HepG2 (cell line): ENCODE measurements around the gene PIBF1. TPM values are rescaled to one million over a fixed set of nuclear protein-coding genes. Genes with fewer than 3 reads are reported as not detected.

ENCODE experiments used
- ATF7 ChIP-seq, 2 experiments: fragments of 450-650 bp in 1 of 2; sonication (generic) in 1 of 2; formaldehyde crosslinking in 1 of 2; IDR thresholded peaks; 2 replicates each; pipeline versions ENCODE4 v1.4.0 to v1.6.1; 2016 to 2020; ENCODE audit warnings: antibody characterized with exemption in 1 of 2, mild to moderate bottlenecking in 1 of 2, missing genetic modification reagents in 1 of 2
- FLYWCH1 ChIP-seq: sonication (generic); formaldehyde crosslinking; IDR thresholded peaks from 2 replicates; pipeline ENCODE4 v1.8.1; 2023; ENCODE audit warnings: mild to moderate bottlenecking, missing genetic modification reagents
- HOMEZ ChIP-seq: IDR thresholded peaks from 2 replicates; pipeline ENCODE4 v1.6.1; 2016; ENCODE audit warnings: low read depth
- HOXA7 ChIP-seq: sonication (generic); formaldehyde crosslinking; IDR thresholded peaks from 2 replicates; pipeline ENCODE4 v1.8.1; 2022; ENCODE audit warnings: mild to moderate bottlenecking, missing genetic modification reagents, moderate library complexity
- KDM4B ChIP-seq: sonication (generic); formaldehyde crosslinking; IDR thresholded peaks from 2 replicates; pipeline ENCODE4 v1.4.0; 2020; ENCODE audit warnings: missing genetic modification reagents
- SNAI1 ChIP-seq: sonication (generic); formaldehyde crosslinking; IDR thresholded peaks from 2 replicates; pipeline ENCODE4 v1.5.0; 2020; ENCODE audit warnings: mild to moderate bottlenecking, missing genetic modification reagents, borderline replicate concordance
- SP5 ChIP-seq: IDR thresholded peaks from 2 replicates; pipeline ENCODE4 v1.6.1; 2016; ENCODE audit warnings: low read depth, borderline replicate concordance
- ZBTB1 ChIP-seq: sonication (generic); formaldehyde crosslinking; IDR thresholded peaks from 2 replicates; pipeline ENCODE4 v1.4.0; 2020; ENCODE audit warnings: missing genetic modification reagents, borderline replicate concordance
- ZFY ChIP-seq: sonication (generic); formaldehyde crosslinking; IDR thresholded peaks from 2 replicates; pipeline ENCODE4 v1.4.0; 2020; ENCODE audit warnings: missing genetic modification reagents
- ZFYVE20 ChIP-seq: sonication (generic); formaldehyde crosslinking; IDR thresholded peaks from 2 replicates; pipeline ENCODE4 v1.8.0; 2023; ENCODE audit warnings: low read depth, mild to moderate bottlenecking, moderate library complexity, missing genetic modification reagents, borderline replicate concordance
- ZKSCAN5 ChIP-seq: sonication (generic); formaldehyde crosslinking; IDR thresholded peaks from 2 replicates; pipeline ENCODE4 v1.5.1; 2020; ENCODE audit warnings: mild to moderate bottlenecking, missing genetic modification reagents
- ZNF24 ChIP-seq: fragments of 450-650 bp; IDR thresholded peaks from 2 replicates; pipeline ENCODE4 v1.6.1; 2017; ENCODE audit warnings: antibody characterized with exemption, mild to moderate bottlenecking
- ZNF256 ChIP-seq: sonication (generic); formaldehyde crosslinking; conservative IDR thresholded peaks from 2 replicates; pipeline ENCODE4 v1.4.0; 2020; ENCODE audit warnings: missing genetic modification reagents
- ZNF333 ChIP-seq: sonication (generic); formaldehyde crosslinking; IDR thresholded peaks from 2 replicates; pipeline ENCODE4 v1.4.0; 2020; ENCODE audit warnings: mild to moderate bottlenecking, missing genetic modification reagents, borderline replicate concordance
- ZNF337 ChIP-seq: sonication (generic); formaldehyde crosslinking; IDR thresholded peaks from 2 replicates; pipeline ENCODE4 v1.5.1; 2020; ENCODE audit warnings: missing genetic modification reagents, low read depth, mild to moderate bottlenecking, borderline replicate concordance
- ZNF652 ChIP-seq: IDR thresholded peaks from 2 replicates; pipeline ENCODE4 v1.6.1; 2016; ENCODE audit warnings: low read depth, borderline replicate concordance
- ZNF678 ChIP-seq: sonication (generic); formaldehyde crosslinking; IDR thresholded peaks from 2 replicates; pipeline ENCODE4 v1.4.0; 2020; ENCODE audit warnings: mild to moderate bottlenecking, missing genetic modification reagents
- ZNF75D ChIP-seq: sonication (generic); formaldehyde crosslinking; IDR thresholded peaks from 2 replicates; pipeline ENCODE4 v1.8.1; 2023; ENCODE audit warnings: missing genetic modification reagents, mild to moderate bottlenecking, borderline replicate concordance
- ZNF841 ChIP-seq: sonication (generic); formaldehyde crosslinking; IDR thresholded peaks from 2 replicates; pipeline ENCODE4 v1.8.1; 2023; ENCODE audit warnings: missing genetic modification reagents, borderline replicate concordance
- polyA plus RNA-seq, 8 experiments: library from polyadenylated mRNA; depleted of rRNA in 3 of 8; stranded (reverse) in 7 of 8; unstranded in 1 of 8; fragments of >200 nt; fragmentation: Illumina TruSeq in 4 of 8; extraction: Trizol in 4 of 8; gene quantifications; 2 replicates each; pipeline versions ENCODE4 v1.2.1 to v1.2.3, GENCODE V29; 2011 to 2016; ENCODE audit warnings: low read depth in 4 of 8, missing spikeins in 1 of 8, mixed read lengths in 1 of 8; ENCODE audit not compliant: insufficient read depth in 1 of 8
- total RNA-seq, 5 experiments: library from RNA; depleted of rRNA; stranded (reverse); fragments of >200 nt; fragmentation: Illumina TruSeq; extraction: Trizol; gene quantifications; 2 replicates each; pipeline ENCODE4 v1.2.3, GENCODE V29; 2016; ENCODE audit warnings: low read depth in 1 of 5
- TF ChIP-seq, protein P1 (sequence below): sonication (generic); formaldehyde crosslinking; IDR thresholded peaks from 2 replicates; pipeline ENCODE4 v1.4.0; 2020; ENCODE audit warnings: missing genetic modification reagents
- TF ChIP-seq, protein P2 (sequence below): sonication (generic); formaldehyde crosslinking; IDR thresholded peaks from 2 replicates; pipeline ENCODE4 v1.4.0; 2020; ENCODE audit warnings: mild to moderate bottlenecking, missing genetic modification reagents
- TF ChIP-seq, protein P3 (sequence below): sonication (generic); formaldehyde crosslinking; IDR thresholded peaks from 2 replicates; pipeline ENCODE4 v1.4.0; 2020; ENCODE audit warnings: missing genetic modification reagents, mild to moderate bottlenecking, borderline replicate concordance

Gene PIBF1
- total and polyA plus RNA-seq, 2 of the 13 experiments (the other 11 are each of a cell fraction or from before 2014, with no cell fraction given), result 4.2 to 15.8 TPM

DNA sequence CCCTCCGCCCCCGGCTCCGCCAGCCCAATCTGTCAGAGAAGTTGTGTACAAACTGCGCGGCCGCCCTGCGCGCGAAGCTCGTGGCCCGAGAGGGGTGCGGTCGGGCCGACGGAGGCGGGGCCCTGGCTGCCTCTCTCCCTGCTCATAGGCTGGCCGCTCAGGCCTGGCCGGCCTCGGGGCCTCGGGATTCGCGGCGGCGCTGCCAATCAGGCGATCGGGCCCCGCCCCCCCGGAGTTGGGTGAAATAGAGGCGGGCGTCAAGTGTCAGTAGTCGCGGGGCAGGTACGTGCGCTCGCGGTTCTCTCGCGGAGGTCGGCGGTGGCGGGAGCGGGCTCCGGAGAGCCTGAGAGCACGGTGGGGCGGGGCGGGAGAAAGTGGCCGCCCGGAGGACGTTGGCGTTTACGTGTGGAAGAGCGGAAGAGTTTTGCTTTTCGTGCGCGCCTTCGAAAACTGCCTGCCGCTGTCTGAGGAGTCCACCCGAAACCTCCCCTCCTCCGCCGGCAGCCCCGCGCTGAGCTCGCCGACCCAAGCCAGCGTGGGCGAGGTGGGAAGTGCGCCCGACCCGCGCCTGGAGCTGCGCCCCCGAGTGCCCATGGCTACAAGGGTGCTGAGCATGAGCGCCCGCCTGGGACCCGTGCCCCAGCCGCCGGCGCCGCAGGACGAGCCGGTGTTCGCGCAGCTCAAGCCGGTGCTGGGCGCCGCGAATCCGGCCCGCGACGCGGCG lies 277.0 kb downstream of the PIBF1 start, which contains the start of gene KLF5 (continued):
- TF ChIP-seq, protein P1, sequence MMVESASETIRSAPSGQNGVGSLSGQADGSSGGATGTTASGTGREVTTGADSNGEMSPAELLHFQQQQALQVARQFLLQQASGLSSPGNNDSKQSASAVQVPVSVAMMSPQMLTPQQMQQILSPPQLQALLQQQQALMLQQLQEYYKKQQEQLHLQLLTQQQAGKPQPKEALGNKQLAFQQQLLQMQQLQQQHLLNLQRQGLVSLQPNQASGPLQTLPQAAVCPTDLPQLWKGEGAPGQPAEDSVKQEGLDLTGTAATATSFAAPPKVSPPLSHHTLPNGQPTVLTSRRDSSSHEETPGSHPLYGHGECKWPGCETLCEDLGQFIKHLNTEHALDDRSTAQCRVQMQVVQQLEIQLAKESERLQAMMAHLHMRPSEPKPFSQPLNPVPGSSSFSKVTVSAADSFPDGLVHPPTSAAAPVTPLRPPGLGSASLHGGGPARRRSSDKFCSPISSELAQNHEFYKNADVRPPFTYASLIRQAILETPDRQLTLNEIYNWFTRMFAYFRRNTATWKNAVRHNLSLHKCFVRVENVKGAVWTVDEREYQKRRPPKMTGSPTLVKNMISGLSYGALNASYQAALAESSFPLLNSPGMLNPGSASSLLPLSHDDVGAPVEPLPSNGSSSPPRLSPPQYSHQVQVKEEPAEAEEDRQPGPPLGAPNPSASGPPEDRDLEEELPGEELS (CRISPR knock-in tag), result peak; percentile 48
- TF ChIP-seq FLYWCH1 (CRISPR knock-in tag) (no peak), ZBTB1 (CRISPR knock-in tag) (no peak), HOXA7 (CRISPR knock-in tag) (no peak), ZNF333 (CRISPR knock-in tag) (no peak), SNAI1 (CRISPR knock-in tag) (no peak), ZKSCAN5 (CRISPR knock-in tag) (no peak), ATF7 (IDR thresholded peaks at IDR 0.05) (no peak), ATF7 (CRISPR knock-in tag; IDR thresholded peaks at IDR 0.05) (no peak), ZFYVE20 (CRISPR knock-in tag) (no peak), ZNF256 (CRISPR knock-in tag) (no peak), KDM4B (no peak; the same call in 1 of the 2 replicates), ZFY (CRISPR knock-in tag) (peak; percentile 26; the same call in 1 of the 2 replicates), SP5 (CRISPR knock-in tag) (peak; percentile 69; the same call in 1 of the 2 replicates), ZNF337 (no peak), ZNF24 (no peak), ZNF841 (CRISPR knock-in tag) (0 out of 2 replicates have a peak, but pooled peaks have one; percentile 57), HOMEZ (peak; percentile 63; the same call in 1 of the 2 replicates), ZNF652 (CRISPR knock-in tag) (no peak), ZNF678 (CRISPR knock-in tag) (no peak), ZNF75D (CRISPR knock-in tag) (no peak)
- TF ChIP-seq, protein P2, sequence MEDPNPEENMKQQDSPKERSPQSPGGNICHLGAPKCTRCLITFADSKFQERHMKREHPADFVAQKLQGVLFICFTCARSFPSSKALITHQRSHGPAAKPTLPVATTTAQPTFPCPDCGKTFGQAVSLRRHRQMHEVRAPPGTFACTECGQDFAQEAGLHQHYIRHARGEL (CRISPR knock-in tag), result no peak
- TF ChIP-seq, protein P3, sequence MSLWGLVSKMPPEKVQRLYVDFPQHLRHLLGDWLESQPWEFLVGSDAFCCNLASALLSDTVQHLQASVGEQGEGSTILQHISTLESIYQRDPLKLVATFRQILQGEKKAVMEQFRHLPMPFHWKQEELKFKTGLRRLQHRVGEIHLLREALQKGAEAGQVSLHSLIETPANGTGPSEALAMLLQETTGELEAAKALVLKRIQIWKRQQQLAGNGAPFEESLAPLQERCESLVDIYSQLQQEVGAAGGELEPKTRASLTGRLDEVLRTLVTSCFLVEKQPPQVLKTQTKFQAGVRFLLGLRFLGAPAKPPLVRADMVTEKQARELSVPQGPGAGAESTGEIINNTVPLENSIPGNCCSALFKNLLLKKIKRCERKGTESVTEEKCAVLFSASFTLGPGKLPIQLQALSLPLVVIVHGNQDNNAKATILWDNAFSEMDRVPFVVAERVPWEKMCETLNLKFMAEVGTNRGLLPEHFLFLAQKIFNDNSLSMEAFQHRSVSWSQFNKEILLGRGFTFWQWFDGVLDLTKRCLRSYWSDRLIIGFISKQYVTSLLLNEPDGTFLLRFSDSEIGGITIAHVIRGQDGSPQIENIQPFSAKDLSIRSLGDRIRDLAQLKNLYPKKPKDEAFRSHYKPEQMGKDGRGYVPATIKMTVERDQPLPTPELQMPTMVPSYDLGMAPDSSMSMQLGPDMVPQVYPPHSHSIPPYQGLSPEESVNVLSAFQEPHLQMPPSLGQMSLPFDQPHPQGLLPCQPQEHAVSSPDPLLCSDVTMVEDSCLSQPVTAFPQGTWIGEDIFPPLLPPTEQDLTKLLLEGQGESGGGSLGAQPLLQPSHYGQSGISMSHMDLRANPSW (CRISPR knock-in tag), result peak; percentile 67; the same call in 1 of the 2 replicates
